Stimulated activated CD4-positive, alpha-beta T cell treated with anti-CD3 and anti-CD28 coated beads, Interleukin-12 subunit alpha, Interleukin-12 subunit beta, amount 100 ng/mL, for 4 hours (primary cell): Measurements from ENCODE around the gene CCDC47.
"Not testable (repeated sequence)": the region's sequence is repeated elsewhere in the genome, so short reads cannot be mapped to it uniquely, and the experiment has no call there.

Source experiments
- DNase-seq: peaks from one replicate; pipeline ENCODE4 v3.0.0-alpha.2; 2020

CCDC47 gene

DNA sequence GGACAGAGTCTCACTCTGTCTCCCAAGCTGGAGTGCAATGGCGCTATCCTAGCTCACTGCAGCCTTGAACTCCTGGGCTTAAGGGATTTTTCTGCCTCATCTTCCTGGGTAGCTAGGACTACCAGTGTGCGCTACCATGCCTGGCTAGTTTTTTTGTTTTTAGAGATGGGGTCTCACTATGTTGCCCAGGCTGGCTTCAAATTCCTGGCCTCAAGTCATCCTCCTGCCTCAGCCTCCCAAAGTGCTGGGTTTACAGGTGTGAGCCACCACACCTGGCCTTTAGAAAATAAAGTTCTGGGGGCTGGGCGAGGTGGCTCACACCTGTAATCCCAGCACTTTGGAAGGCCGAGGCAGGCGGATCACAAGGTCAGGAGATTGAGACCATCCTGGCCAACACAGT, 53.2 kb downstream of the CCDC47 start:
- DNase-seq: not testable (repeated sequence)

DNA sequence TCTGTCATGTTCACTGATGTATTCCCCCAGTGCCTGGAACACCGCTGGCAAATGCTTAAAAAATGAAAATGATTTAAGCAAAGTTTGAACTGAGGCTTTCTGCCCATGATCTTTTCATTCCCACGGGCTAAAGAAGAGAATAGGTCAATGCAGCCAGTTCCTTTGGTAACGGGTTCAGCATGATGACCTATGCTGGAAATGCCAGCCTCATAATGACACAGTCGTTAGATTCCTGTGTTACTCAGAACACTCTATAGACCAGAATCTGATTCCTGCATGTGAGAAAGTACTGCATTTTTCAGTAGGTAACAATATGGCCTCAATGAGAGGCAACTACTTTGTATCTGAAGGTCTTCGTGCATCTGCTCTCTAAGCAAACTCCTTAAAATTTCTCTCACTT, 54.4 kb downstream of the CCDC47 start:
- no peak for DNase-seq

DNA sequence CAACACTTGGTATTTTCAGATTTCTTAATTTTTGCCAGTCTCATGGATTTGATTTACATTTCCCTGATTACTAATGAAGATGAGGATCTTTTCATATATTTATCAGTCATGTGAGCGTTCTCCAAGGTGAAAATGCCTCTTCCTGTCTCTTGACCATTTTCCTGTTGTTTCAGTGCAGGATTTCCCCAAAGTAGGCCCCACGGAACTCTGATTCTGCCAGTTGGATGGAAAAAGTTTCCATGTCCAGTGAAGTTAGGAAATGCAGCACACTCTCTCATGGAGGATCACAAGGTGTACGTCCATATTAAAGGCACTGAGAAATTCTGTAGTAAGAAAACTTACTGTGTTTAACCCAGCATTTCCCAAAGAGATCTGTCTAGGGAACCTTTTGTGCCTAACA, 57.0 kb downstream of the CCDC47 start:
- DNase-seq: no peak

GRCh38 chr17:63714550-63715277, 58.7 kb downstream of the CCDC47 start:
- DNase-seq: no peak

DNA sequence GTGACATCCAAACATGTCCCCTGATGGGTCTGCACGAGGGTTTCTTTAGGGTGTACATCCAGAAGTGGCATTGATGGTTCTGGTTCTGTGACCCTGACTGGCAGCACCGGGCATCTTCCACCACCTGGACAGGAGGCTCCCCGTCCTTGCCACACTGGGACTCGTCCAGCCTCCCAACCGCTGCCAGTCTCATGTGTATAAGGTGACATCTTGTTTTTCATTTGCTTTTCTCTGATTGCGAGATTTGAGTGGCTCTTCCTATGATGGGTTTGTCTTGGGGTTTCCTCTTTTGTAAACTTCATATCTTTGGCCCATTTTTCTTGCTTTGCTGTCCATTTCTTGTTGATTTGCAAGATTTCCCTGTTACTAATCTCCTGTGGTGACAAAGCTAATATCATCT, 64.3 kb downstream of the CCDC47 start:
- no peak for DNase-seq

DNA sequence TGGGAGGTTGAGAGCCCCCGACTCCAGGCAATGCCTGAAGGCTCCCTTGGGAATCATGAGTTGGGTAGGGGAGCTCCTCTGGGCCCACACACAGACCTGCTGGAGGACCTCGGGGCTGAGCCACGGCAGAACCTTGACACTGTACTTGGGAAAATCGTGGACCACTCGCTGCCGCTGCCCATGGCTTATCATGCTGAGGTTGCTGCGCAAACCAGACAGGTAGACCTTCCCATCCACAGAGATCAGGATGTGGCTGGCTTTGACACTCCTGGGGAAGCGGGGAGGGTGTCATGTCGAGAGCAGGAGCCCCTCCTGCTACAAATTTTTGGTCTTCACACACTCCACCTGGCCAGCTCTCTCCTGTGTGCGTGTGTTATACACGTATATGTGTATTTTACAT, 66.2 kb downstream of the CCDC47 start:
- no peak for DNase-seq

GRCh38 chr17:63706336-63707082, 66.9 kb downstream of the CCDC47 start:
- no peak for DNase-seq

DNA sequence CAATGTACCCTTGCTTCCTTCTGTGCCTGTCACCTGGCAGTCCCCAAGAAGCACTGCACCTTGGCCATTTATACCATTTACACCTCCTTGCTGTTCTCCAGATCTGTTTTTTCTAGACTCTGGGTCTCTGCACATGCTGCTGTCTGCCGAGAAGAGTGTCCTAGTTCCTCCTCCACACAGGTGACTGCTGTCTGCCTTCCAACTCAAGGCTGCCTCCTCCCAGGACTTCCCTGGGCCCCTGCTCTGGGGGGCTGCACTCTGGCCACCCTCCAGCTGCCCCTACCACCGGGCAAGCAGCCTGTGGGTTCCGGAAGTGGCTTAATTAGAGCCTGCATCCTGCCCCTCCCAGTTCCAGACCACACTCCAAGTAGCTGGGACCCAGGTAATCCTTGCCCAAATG, 67.7 kb downstream of the CCDC47 start:
- no peak for DNase-seq

- no peak for DNase-seq
These were observed 68.6 kb downstream of the CCDC47 start for GRCh38 chr17:63704836-63705235.

DNA sequence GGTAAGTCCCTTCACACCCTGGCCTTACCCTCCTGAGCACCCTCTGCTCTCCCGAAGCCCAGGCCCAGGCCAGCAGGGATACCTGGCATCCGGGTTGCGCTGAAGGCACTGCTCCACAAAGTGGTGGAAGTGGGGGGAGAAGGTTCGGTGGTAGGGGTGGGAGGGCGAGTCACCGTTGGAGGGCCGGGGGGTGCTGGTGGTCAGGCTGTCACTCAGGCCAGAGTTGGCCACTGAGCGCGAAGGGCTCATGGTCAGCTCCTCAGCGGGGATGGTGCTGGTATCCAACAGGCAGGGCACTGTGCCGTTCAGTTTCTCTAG, 69.2 kb downstream of the CCDC47 start:
- DNase-seq: no peak

DNA sequence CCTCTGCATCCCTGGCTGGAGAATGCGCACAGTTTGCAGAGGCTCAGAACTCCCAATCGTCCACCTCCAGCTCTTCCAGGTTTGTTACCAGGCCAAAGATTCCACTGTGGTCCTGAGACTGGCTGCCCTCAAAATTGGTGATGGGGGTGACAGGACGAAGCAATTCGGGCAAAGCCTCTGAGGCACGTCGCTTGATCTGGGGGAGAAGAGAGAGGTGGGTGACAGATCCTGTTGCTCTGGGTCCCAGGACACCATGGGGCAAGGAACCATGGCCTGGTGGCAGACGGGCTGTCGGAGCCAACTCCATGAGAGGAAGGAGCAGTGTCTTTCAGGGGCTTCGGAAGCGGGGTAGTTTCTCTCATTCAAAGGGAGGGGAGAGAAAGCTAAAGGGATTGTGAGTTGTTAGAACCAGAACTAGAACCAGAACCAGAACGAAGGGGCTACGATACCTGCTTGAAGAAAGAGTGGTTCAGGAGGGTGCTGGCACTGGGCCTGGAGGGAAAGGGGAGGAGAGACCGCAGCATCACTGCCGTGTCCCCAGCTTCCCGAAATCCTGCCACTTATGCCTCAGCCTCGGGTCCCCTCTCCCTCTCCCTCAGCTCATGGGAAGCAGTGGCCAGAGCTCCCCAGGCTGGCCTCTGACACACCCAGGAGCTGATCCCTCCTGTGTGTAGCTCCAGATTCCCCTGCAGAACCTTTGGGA, 69.7 kb downstream of the CCDC47 start:
- DNase-seq: no peak

GRCh38 chr17:63703029-63703428, 70.4 kb downstream of the CCDC47 start:
- DNase-seq: no peak

DNA sequence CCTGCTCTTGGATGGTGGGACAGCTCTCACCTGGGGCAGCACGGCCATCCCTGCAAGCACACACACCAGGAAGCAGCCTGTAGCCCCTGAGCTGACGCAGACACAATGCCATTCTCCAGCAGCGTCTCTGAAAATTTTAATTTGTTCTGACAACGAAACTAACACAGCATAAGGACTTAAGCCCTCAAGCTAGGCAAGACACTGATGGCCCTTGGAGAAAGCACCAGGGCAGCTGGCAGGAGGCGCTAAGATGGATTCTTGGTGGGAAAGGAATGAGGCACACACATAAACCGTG, 70.7 kb downstream of the CCDC47 start:
- no peak for DNase-seq

DNA sequence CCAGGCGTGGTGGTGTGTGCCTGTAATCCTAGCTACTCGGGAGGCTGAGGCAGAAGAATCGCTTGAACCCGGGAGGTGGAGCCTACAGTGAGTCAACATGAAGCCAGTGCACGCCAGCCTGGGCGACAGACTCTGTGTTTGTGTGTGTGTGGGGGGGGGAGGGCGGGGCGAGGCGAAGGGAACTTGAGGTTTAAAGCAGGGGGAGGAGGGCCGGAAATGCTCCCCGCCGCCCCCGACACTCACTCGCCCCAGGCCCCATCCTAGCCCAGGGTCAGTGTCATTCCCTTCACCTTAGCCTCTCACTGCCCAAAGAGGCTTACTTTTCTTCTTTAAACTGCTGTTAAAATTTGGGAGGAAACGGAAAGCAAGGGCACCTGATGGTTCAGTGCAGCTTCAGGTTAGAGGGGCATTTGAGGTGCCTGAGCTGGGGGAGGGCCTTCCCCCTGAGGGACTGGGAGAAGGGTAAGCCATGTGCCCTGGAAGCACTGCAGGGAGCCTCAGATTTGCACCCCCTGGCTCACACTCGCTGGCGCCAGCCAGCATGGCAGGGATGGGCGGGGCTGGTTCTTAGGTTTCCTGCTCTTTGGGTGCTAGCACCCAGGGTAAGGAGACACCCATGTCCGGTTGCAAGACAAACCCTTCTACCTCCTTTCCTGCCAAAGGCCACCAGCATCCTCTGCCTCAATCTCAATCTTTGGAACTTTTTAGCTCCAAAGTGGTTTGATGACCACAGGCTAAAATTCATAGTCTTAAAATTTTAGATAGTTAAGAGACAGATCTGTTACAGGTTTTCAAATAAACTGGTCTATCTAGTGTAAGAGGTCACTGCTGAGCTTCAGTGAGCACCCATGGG, 71.3 kb downstream of the CCDC47 start:
- DNase-seq: peak; percentile 65

GRCh38 chr17:63701456-63701820, 72.0 kb downstream of the CCDC47 start:
- DNase-seq: no peak

DNA sequence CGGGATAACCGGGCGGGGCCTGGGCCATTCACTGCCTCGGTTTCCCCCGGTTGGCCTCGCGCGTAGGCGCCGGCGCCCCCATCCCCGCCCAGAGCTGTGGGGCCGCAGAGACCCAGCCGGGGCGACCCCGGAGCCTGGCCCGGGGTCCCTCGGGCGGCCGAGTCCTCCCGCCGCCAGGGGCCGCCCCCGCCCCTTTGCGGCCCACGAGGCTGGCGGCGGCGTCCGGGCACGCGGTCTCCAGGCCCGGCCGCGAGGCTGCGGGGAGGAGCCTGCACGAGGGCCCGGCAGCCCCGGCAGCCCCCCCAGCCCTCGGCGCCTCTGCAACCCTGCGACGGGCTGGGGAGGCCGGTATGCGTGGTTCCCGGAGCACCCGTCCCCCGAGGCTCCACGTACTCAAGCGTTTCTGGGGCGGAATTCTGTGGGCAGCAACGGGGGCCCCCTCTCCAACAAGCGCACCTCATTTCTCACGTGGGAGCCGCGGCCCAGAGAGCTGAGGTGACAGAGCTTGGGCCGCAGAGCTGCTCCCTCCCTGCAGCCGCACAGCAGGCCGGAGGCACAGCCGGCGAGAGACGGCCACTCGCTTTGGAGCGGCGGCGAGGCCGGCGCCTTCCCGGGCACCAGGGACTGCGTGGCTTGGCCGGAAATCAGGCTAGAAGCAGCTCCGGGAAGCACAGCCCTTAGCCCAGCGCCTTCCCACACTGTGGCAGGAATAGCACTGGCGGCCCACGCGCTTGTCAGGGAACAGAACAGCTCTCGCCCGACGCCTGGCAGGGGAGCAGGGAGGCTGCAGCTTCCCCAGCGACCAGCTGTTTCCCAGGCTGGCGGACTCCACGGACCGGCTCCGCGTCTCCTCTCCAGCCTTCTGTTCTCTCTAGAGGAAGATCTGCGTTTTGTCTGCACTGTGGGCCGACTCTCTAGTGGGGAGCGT, 72.6 kb downstream of the CCDC47 start:
- peak; percentile 51 for DNase-seq

GRCh38 chr17:63699638-63700527, 73.5 kb downstream of the CCDC47 start, which contains the start of gene LIMD2:
Gene LIMD2, minus strand, starts transcription at chr17:63700125. Its CDS starts 827 bp downstream, at chr17:63699298.
- peak; percentile 80 for DNase-seq

- peak; percentile 67 for DNase-seq
These were observed 74.3 kb downstream of the CCDC47 start for GRCh38 chr17:63698886-63699637.

DNA sequence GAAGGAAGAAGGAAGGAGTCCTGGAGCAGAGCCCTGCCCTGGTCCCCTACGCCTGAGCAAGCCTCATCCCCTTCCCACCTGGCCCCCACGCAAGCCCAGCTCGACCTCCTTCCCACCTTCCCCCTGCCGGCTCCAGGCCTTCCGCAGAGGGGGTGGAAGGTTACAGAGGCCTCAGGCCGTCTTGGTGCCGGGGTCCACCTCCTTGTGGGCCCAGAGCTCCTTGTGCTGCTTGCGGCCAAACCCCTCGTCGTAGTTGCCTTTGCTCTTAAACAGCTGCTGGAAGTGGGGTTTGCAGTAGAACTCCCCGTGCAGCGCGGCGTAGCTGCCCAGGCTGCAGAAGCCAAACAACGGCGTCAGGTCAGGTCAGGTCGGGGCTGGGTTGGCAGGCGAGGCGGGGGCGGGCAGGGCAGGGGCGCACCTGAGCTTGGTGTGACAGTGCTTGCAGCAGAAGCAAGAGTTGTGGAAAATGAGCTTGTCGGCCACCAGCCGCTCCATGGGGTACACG, 75.0 kb downstream of the CCDC47 start:
- peak; percentile 28 for DNase-seq
